ENCODE measurements around the gene CBLB.

GRCh38 chr3:105691633-105692032 lies 177.2 kb downstream of the CBLB start:
- no peak for TF ChIP-seq CTCF (IDR thresholded peaks at IDR 0.05; ENCODE audit: insufficient read depth, low read depth, low read length)
- no peak for TF ChIP-seq EZH2 (IDR thresholded peaks at IDR 0.05; ENCODE audit: insufficient read depth, low read length)

Data from astrocyte (in vitro differentiated cells and primary cell).